ENCODE data around the gene CYTL1.
"Not testable (repeated sequence)": the region's sequence is repeated elsewhere in the genome, so short reads cannot be mapped to it uniquely, and the experiment has no call there.

Gene CYTL1

DNA sequence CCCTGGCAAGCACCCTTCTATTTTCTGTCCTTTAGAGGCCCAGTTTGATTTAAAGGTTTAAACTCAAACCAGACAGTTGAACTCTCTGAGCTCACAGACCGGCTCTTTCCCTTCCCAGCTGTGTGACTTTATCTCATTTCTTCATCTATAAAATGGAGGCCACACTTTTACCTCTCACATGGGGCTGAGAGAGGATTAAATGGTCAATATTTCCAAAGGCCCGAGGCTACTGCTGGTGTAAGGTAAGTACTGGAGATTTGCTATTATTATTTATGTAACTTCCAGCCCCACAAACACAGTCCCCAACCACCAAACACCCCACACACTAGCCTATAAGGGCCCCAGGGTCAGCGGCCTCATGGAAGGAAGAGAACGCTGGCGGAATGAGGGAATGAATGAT is 13.6 kb upstream of the CYTL1 start:
- DNase-seq: no peak

DNA sequence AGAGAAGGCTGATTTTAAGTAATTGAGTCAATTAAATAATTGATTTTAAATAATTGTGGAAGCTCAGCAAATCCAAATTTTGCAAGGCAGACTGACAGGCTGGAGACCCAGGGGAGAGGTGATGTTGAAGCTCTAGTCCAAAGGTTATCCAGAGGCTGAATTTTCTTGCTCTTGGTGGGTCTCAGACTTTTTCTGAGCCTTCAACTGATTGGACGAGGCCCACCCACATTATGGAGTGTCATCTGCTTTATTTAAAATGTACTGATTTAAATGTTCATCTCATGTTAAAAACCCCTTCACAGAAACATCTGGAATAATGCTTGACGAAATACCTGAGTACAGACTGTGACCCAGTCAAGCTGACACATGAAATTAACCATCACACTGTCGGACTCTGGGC is 11.7 kb upstream of the CYTL1 start:
- DNase-seq: no peak

DNA sequence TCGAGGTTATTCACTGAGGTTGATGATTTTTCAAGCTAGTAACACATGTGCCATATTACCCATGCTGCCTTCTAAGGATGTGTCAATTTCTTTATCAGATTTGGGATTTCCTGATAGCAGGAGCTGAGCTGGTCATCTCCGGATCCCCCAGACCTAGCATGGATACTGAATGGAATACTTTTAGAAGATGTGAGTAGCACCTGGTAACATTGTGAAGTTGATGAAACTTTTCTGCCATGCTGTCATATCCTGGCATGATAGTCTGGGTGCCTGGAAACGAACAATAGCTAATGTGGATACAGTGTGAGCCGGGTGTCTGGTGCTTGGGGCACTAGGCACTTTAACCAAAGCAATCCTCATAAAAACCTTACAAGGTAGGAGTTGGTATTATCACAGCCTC is 11.0 kb upstream of the CYTL1 start:
- no peak for DNase-seq

DNA sequence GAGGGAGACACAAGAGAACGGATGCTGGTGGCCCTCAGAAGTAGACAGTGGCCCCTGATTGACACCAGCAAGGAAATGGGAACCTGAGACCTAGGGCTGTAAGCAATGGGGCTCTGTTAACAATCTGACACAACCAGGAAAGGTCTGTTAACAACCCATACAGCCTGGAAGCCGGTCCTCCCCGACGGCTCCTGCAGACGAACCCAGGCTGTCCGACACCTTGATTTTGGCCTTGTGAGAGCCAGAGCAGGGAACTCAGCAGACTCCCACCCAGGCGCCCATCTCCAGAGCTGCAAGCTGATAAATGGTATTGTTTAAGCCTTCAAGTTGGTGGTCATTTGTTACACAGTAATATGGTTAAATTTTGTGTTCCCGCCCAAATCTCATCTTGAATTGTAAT is 10.2 kb upstream of the CYTL1 start:
- DNase-seq: no peak

DNA sequence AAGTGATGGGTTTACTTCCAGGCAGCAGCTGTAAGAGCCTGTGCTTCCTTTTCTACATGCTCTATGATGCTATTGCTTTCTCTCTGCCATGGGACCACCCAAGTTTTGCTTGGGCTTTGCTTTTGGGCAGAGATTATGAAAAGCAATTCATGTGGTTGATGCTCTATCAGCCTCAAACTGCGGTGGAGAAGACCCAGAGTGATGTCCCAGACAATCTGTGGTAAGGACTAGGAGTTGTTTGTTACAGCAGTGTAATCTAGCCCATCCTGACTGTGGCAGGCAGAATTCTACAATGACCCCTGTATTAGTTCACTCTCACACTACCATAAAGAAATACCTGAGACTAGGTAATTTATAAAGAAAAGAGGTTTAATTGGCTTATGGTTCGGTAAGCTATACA is 9.2 kb upstream of the CYTL1 start:
- no peak for DNase-seq

DNA sequence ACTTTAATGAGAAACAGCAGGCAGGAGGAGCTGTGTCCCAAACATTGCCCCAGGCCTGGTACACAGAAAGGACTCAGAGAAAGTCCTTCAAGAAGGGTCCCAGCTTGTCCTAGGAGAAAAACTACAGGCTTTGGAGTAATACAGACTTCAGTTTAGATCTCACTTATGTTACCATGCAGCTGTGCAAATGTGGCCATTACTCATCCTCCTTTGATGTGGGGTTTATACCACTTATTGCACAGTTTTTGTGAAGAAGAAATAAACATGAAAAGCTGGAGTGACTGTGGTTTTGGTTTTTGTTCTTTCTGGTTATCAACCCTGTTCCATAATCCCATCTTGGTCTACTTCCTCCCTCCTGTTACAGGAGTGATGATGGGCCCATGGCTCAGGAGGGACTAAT is 8.1 kb upstream of the CYTL1 start:
- DNase-seq: no peak

DNA sequence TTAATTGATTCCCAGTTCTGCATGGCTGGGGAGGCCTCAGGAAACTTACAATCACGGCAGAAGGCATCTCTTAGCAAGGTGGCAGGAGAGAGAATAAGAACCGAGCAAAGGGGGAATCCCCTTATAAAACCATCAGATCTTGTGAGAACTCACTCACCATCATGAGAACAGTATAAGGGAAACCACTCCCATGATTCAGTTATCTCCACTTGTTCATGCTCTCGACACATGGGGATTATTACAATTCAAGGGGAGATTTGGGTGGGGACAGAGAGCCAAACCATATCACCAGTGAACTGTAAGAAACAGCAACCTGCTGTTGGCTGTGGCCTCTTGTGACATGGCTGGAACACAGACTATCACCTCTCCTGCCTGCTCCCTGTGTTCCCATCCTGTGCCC is 7.1 kb upstream of the CYTL1 start:
- no peak for DNase-seq

DNA sequence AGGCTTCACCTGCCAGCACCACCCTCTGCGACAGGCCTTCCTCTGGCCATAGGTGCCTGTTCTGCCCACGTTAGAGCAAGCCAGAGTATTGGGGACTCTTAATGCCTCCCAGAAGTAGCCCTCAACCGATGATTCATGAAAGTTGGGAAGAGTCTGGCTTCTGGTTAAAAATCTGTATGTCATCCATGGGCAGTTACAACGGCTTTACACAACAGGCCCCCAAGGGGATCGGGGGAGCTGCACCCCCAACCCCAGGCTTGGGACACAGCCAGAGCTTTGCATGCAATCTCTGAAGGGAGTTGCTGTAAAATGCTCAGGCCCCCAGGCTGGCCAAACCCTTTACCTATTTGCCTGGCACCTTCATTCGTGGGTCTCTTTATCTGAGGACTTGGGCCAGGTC is 5.4 kb upstream of the CYTL1 start:
- no peak for DNase-seq

DNA sequence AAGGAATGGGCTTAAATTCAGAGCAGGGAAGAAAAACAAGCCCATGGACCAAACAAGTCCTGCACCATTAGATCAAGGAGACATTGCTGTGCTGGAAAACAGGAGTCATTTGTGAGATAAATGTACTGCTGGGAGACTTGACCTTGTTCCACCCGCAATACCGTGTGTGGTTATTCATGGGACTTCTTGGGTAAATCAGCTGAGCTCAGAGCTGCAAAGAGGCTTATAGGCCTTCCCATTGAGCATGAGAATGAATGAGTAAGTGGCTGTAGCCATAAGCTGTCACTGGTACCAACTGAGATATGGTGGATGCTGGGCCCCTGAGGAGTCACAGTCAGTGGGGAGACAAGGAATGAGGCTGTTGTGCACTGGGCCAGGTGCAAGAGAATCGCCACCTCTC is 2.3 kb upstream of the CYTL1 start:
- no peak for DNase-seq

DNA sequence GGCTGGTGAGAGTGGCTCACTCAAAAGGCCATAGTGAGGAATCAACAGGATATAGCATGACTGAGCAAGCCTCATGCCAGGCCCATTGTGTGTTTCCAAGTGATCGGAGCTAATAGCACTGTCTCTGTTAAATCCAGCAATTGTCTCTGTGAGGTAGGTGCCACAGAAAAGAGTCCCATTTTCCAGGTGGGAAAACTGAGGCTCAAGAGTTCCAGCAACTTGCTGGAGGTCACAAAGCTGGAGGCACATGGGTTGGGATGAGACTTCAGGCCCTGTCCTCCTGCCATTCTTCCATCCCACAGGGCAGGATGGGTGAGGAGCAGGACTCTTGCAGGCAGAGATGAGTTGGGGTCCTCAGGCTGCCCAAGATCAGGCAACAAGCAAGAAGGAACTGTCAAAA is 1.1 kb upstream of the CYTL1 start:
- no peak for DNase-seq

DNA sequence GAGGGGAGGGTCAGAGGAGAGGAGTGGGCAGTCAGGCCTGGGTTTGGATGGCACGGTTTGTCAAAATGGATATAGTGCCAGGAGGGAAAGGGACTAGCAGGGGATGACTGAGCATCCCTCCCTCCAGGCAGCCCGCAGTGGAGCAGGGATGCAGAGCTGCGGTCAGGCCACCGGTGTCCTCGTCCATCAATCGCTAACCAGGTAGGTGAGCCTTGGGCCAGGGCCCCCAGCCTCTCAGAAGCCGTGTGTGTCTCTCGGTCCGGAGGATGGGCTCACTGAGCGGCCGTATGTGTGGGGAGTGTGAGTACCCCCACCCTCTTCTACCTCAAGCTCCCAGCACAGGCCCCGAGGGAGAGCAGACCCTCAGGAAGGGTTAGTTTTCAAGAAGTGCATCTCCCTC is 538 bp upstream of the CYTL1 start:
- no peak for DNase-seq

DNA sequence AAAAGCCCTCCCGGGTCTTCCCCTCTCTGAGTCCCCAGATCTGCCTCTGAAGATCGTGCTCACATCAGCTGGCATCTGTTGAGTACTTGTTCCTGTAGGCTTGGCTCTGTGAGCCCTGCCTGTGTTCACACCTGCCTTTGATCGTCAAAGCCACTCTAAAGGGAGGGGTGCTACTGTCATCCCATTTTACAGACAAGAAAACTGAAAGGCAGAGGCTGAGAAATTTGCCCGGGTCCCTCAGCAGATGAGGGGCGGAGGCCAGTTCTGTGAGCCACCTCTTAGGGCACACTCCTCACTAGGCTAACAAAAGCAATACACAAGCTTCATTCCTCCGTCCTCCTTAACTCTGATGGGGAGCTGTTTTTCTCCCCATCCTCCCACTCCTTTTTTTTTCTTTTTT is 655 bp downstream of the CYTL1 start:
- DNase-seq: no peak

DNA sequence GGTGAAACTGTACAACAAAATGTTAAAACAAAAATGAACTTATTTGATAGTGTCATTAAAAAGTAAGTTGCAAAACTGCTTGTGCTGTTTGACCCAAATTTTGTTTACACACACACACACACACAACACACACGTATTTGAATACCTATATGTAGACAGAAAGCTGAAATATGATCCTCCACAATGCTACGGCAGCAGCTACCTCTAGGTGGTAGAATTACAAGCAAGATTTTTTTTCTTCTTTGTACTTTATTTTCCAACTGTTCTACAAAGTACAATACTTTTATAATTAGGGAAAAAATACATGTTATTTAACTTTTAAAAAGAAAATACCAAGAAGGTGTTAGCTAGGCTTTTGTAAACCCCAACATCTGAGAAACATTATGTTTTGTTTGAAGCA is 1.2 kb downstream of the CYTL1 start:
- no peak for DNase-seq

DNA sequence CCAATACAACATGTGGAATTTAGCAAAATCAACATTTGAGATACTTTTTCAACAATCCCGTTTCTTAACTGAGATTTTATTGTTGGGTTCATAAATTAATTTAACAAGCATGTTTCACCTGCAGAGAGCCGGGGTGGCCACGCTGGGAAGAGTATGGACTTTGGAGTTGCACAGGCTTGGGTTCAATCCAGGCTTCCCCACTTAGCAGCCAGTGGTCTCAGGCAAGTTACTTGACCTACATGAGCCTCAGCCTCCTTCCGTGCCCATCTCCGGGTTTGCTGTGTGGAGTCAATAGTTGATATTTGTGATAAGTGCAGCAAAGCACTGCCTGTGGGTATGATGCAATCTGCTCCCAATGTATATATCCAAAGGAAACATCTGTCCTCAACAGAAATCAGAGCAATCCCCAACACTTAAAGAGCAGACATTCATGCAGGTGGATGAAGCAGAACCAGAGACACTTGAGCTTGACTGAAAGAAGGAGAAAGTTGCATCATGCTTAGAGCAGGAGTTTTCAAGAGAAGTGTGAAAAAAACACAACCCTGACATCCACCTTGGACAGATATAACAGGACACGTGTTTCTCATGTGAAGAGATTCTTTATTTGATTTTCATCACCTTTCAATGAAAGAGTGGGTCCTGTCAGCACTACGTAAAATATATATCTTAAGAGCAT is 5.1 kb downstream of the CYTL1 start:
- DNase-seq: no peak

DNA sequence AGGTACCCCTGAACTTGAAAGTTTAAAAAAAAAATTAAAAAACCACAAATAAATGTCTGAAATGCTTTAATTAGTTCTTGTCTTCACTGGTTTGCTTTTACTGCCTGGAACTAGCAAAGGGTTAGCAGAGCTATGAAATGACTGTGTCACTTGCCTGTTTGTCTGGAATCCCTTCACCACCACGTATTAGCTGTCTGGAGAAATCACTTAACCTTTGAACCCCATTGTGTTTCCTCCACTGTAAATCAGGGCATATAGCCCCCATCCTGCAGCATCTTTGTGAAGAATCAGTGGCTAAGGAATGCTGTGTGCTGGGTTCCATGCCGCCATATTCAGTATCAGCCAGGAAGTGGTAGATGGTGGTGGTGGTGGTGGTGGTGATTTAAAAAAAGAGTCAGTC is 6.3 kb downstream of the CYTL1 start:
- no peak for DNase-seq

DNA sequence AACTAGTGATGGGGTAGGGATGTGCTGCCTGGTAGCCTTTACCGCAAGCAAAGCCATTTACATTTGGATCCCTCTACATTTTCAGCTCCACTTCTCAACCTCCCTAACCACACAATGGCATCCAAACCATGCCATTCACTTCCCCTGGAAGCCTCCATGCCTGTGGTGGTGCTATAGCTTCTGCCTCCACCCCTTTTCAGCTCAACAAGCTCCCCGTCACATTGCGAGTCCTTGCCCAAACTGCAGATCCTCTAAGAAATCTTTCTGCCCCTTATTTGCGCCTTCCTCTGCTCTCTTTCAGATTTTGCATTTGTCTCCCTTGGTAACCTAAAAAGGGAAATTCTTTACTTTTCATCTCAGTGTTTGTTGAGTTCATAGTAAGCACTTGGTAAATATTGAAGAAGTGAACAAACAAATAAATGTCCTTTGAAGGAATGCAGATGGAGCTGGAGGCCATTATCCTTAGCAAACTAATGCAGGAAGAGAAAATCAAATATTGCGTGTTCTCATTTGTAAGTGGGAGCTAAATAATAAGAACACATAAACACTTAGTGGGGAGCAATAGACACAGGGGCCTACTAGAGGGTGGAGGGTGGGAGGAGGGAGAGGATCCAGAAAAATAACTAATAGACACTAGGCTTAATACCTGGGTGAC is 6.9 kb downstream of the CYTL1 start:
- no peak for DNase-seq

DNA sequence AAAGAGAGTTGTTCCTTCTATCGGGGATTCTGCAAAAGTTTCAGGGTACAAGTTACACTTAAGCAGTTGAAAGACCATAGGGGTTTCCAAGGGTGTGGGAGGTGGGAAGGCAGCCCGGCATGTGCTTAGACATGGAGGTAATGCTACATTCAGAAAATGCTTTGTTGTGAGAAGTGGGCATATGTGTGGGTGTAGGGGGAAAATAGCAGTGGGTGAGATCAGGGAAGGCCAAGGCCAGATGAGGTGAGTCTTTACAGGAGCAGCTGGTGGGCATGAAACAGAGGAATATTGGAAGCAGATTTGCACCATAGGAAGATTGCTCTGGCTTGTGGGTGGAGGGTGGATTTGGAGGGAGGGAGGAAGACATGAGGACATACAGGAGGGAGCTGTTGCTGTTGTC is 8.3 kb downstream of the CYTL1 start:
- no peak for DNase-seq

DNA sequence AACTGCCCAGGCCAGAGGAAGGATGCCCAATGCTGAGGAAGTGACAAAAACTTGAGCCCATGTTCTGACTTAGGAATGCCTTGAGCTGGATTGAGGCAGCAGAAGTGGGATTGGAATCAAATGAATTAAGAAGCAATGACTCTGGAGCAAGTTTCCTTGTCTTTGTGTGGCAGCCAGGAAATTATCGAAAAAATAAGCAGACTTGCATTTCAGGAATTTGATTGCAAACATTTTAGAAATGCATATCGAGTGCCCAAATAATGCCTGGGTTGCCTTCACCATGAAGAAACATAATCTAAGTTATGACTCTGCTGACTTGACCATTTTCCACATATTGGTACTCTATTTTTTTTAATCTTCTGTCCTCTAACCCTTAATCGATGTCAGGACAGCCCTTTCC is 9.5 kb downstream of the CYTL1 start:
- no peak for DNase-seq

DNA sequence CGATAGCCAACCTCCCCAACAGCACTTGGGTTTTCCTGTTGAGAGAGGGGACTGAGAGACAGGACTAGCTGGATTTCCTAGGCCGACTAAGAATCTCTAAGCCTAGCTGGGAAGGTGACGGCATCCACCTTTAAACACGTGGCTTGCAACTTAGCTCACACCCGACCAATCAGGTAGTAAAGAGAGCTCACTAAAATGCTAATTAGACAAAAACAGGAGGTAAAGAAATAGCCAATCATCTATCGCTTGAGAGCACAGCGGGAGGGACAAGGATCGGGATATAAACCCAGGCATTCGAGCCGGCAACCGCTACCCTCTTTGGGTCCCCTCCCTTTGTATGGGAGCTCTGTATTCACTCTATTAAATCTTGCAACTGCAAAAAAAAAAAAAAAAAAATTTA is 12.3 kb downstream of the CYTL1 start:
- not testable (repeated sequence) for DNase-seq

DNA sequence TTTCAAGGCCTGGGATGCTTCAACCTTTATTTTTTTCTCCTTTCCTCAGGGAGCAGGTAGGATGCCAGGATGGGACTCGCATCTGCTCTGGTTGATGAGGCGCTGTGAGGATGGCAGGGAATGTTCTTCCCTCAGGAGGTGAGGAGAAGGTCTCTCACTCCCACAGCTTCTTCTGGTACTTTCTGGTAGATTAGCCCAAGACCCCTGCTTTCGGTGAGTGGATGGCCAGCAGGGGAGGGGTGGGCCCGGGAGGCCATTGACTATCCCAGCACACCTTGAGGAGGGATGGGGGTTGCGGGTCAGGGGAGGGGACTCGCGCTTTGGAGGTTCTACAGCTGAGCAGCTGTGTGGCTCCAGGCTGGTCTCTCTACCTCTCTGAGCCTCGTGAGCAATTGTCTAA is 14.8 kb downstream of the CYTL1 start:
- DNase-seq: no peak

DNA sequence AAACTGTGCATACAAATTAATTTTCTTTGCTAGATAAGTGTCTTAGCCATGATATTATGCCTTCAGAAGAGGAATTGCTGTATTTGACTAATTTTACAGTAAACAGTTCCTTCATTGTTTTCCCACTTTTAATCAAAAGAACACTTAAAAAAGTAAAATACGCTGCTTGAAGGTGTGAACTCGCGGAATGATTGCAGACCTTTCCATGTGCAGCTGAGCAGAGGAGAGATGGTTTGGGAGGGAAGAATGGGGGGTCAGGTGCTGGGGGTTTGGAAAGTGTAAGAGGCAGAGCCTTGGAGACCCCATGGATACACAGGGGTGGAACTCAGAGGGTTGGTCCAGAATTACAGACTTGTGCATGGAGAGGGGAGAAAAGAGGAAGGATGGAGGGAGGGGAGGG is 15.3 kb downstream of the CYTL1 start:
- DNase-seq: no peak

DNA sequence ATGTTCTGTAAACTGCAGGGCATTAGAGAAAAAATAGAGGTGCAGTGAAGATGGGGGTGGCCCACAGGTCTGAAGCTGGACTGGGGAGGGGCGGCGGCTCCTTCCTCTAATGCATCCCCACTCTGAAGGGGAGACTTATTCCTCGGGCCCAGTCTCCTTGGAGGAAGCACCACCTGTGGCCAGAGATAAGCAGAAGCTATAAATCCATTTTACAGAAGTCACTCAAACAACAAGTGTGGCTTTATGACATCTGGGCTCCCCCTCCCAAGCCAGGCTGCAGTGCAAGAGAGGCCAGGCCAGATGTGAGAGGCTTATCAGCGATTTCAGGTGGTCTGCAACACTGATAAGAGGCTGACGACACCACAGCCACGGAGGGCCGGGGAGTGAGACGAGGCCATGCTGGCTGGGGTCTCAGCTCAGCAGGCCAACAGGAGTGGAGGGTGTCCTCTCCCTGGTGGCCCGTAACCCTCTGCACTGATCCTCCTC is 15.8 kb downstream of the CYTL1 start:
- DNase-seq: no peak

DNA sequence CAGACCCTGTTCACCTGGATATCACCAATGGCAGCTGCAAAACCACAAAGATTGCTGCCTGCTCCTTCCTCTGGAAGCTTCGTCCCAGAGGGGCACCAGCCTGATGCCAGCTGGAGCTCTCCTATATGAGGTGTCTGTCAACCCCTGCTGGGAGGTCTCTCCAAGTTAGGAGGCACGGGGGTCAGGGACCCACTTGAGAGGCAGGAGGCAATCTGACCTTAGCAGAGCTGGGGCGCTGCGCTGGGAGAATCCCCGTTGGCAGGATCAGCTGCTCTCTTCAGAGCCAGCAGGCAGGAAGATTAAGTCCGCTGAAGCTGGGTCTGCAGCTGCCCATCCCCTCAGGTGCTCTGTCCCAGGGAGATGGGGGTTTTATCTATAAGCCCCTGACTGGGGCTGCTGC is 17.6 kb downstream of the CYTL1 start:
- not testable (repeated sequence) for DNase-seq

DNA sequence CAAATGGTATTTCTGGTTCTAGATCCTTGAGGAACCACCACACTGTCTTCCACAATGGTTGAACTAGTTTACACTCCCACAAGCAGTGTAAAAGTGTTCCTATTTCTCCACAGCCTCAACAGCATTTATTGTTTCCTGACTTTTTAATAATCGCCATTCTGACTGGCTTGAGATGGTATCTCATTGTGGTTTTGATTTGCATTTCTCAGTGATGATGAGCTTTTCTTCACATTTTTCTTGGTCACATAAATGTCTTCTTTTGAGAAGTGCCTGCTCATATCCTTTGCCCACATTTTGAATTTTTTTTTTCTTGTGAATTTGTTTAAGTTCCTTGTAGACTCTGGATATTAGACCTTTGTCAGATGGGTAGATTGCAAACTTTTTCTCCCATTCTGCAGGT is 22.3 kb downstream of the CYTL1 start:
- not testable (repeated sequence) for DNase-seq

DNA sequence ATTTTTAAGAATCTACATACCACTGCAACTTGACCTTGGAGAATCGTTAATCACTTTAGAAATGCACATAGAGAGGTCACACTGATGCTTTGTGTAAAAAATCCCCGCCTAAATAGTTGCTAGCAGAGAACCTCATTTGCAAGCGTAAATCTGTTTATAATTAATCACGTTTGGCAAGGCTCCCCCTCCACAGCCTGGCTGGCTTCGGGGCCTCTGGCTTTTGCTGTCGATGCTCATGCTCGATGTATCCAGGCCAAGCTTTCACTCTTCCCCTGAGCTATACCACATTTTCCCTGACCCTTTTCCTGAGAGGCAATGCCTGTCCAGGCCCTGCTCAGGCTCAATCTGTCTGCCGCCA is 23.4 kb downstream of the CYTL1 start:
- DNase-seq: no peak
